Breast epithelium (tissue), 3 donors: ENCODE data around the gene SCT.

Experiments used
- POLR2A ChIP-seq: fragments of 450-650 bp; IDR thresholded peaks from one replicate; pipeline ENCODE4 v1.6.1; 2016; ENCODE audit warnings: antibody characterized with exemption, mild to moderate bottlenecking, moderate library complexity
- POLR2AphosphoS5 ChIP-seq, 3 donors: sonication (generic); formaldehyde crosslinking; IDR thresholded peaks; one replicate each; pipeline ENCODE4 v1.6.1; 2017; ENCODE audit warnings: antibody characterized with exemption in 3 of 3

- TF ChIP-seq POLR2AphosphoS5 (IDR thresholded peaks at IDR 0.05) (no peak), POLR2A (no peak)
Observed at GRCh38 chr11:606245-606644, 20.7 kb downstream of the SCT start.
